Common myeloid progenitor, CD34-positive (primary cell): Measurements from ENCODE around the gene ARMH3.

Source experiments
- CTCF ChIA-PET: fragments of 350-600 bp; sonication (Branson Sonifier 250); formaldehyde crosslinking; loops from one replicate; lab custom pipeline; 2021; ENCODE audit warnings: antibody characterized with exemption; lab: Charles Lee
- POLR2A ChIA-PET: fragments of 350-600 bp; sonication (Branson Sonifier 250); formaldehyde crosslinking; loops from one replicate; lab custom pipeline; 2021; ENCODE audit warnings: antibody characterized with exemption; lab: Charles Lee
- DNase-seq, 3 donors: peaks; one replicate each; pipeline versions ENCODE4 v3.0.0 to v3.0.0-alpha.2; 2013
- H3K27ac ChIP-seq, 2 experiments: 1 replicate in 1 of 2; 2 replicates in 1 of 2; pipeline ENCODE4 v1.7.0; 2013; ENCODE audit warnings: inconsistent platforms in 2 of 2, low read length in 2 of 2, mild to moderate bottlenecking in 2 of 2, low read depth in 1 of 2, moderate library complexity in 1 of 2; ENCODE audit not compliant: severe bottlenecking in 2 of 2, insufficient read depth in 1 of 2, poor library complexity in 1 of 2
- H3K27me3 ChIP-seq, 5 experiments: replicated peaks in 2 of 5; 1 replicate in 3 of 5; 2 replicates in 2 of 5; pipeline versions ENCODE4 v1.6.1 to v1.7.0; 2013; ENCODE audit warnings: low read length in 4 of 5, mild to moderate bottlenecking in 2 of 5, moderate library complexity in 2 of 5, inconsistent platforms in 1 of 5; ENCODE audit not compliant: insufficient read depth in 5 of 5, control insufficient read depth in 4 of 5
- H3K36me3 ChIP-seq, 4 experiments: 1 replicate in 2 of 4; 2 replicates in 2 of 4; pipeline versions ENCODE4 v1.6.1 to v1.7.0; 2013; ENCODE audit warnings: low read length in 3 of 4, control low read depth in 1 of 4, mild to moderate bottlenecking in 1 of 4; ENCODE audit not compliant: control insufficient read depth in 4 of 4, insufficient read depth in 4 of 4
- H3K4me1 ChIP-seq, 4 experiments: 1 replicate in 3 of 4; 2 replicates in 1 of 4; pipeline versions ENCODE4 v1.6.1 to v1.7.1; 2013; ENCODE audit warnings: low read length in 3 of 4, mild to moderate bottlenecking in 3 of 4, control low read depth in 1 of 4, inconsistent platforms in 1 of 4, moderate library complexity in 1 of 4; ENCODE audit not compliant: control insufficient read depth in 4 of 4, insufficient read depth in 4 of 4; ENCODE audit errors: control extremely low read depth in 1 of 4
- H3K4me3 ChIP-seq, 7 experiments: 1 replicate in 4 of 7; 2 replicates in 3 of 7; pipeline versions ENCODE4 v1.5.1 to v1.7.0; 2013; ENCODE audit warnings: mild to moderate bottlenecking in 7 of 7, low read length in 6 of 7, moderate library complexity in 6 of 7, inconsistent platforms in 2 of 7, low read depth in 2 of 7, control low read depth in 1 of 7; ENCODE audit not compliant: insufficient read depth in 4 of 7, control insufficient read depth in 1 of 7; ENCODE audit errors: extremely low read depth in 1 of 7
- H3K9me3 ChIP-seq, 5 experiments: 1 replicate in 4 of 5; 2 replicates in 1 of 5; pipeline versions ENCODE4 v1.6.1 to v1.7.1; 2013; ENCODE audit warnings: low read length in 4 of 5, mild to moderate bottlenecking in 2 of 5, inconsistent platforms in 1 of 5, low read depth in 1 of 5, moderate library complexity in 1 of 5; ENCODE audit not compliant: control insufficient read depth in 4 of 5, insufficient read depth in 2 of 5; ENCODE audit errors: control extremely low read depth in 1 of 5
- WGBS: methylation state at CpG from one replicate; pipeline ENCODE4 v1.1.5; 2013; ENCODE audit not compliant: insufficient coverage; 5-methylcytosine and 5-hydroxymethylcytosine counted together

ARMH3 gene

DNA sequence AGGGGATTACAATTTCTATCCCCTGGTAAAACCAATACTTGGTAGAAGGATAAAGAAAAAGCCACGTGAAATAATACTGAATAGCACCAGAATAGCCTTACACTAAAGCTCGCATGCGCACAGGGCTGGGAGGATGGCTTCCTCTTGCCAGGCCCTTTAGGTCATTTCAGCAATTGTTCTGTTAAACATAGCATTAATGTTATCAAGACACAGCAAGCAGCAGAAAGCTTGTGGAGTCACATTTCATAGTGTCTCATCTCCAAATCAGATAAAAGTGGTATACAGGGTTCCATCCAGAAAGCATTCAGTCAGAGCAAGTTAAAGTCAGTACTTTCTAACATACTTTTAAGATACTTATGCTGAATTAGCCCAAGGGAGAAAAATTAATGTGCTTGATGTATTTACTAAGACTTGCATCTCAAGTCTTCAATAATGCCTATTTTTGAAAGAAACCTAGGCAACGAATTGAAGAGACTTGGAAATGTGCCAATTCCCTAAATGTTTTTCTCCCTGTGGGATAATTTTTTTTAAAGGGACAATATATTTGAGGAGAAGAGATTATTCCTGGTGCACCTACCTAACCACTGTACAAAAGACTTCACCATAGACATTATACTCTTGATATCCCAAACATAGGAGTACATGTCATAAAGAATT lies 258.4 kb downstream of the ARMH3 start:
- H3K4me1 ChIP-seq = no peaks in the 10 kb centered on the region
- no peaks in the 10 kb centered on the region for H3K9me3 ChIP-seq
- 100% methylated on average over 1 of the region's 4 CpGs for WGBS
- ChIA-PET CTCF (interaction anchor here (2.1 to 3.3 kb wide), 2 partner anchors 13 to 16 kb away, joined by 11 to 19 read pairs; partner anchors contain the start of gene NPM3), POLR2A (interaction anchor here (1.0 kb wide), 1 partner anchor 14 kb away, joined by 3 read pairs; the partner anchor contains the start of gene NPM3)
- H3K27me3 ChIP-seq = no peaks in the 10 kb centered on the region
- no peak overlapping the region for H3K27ac ChIP-seq
- DNase-seq = no peak
- H3K4me3 ChIP-seq = no peak overlapping the region
- H3K36me3 ChIP-seq = peaks cover 42 to 97% (median 70%) of the 10 kb centered on the region in 4 experiments
